Effector memory CD8-positive, alpha-beta T cell (primary cell): ENCODE measurements around the gene DPEP3.

ENCODE experiments used
- ATAC-seq: fragments of 150-1000 bp; cut with Tn5 transposase; replicated peaks from 2 replicates; pipeline ENCODE4 v1.10.0; 2021; ENCODE audit warnings: mild to moderate bottlenecking, moderate library complexity
- DNase-seq, 3 experiments: peaks; one replicate each; pipeline ENCODE4 v3.0.0; 2021
- H3K27ac Mint-ChIP-seq, 2 donors: one replicate each; pipeline ENCODE4 v1.8.0; 2022; ENCODE audit warnings: mild to moderate bottlenecking in 2 of 2, mixed read lengths in 2 of 2, moderate library complexity in 2 of 2
- H3K27me3 Mint-ChIP-seq, 2 donors: one replicate each; pipeline ENCODE4 v1.8.0; 2022; ENCODE audit warnings: mixed read lengths in 2 of 2
- H3K36me3 Mint-ChIP-seq: one replicate; pipeline ENCODE4 v1.8.0; 2022; ENCODE audit warnings: mild to moderate bottlenecking, moderate library complexity, mixed read lengths; ENCODE audit not compliant: insufficient read depth
- H3K4me1 Mint-ChIP-seq, 2 donors: one replicate each; pipeline ENCODE4 v1.8.0; 2022; ENCODE audit warnings: low read depth in 2 of 2, mixed read lengths in 2 of 2
- H3K4me3 Mint-ChIP-seq, 2 donors: one replicate each; pipeline ENCODE4 v1.8.0; 2022; ENCODE audit warnings: mild to moderate bottlenecking in 2 of 2, mixed read lengths in 2 of 2, moderate library complexity in 2 of 2
- H3K9me3 Mint-ChIP-seq, 2 donors: one replicate each; pipeline ENCODE4 v1.8.0; 2022; ENCODE audit warnings: mixed read lengths in 2 of 2

The DPEP3 gene

GRCh38 chr16:67967958-67968399 is 12.3 kb downstream of the DPEP3 start:
- ATAC-seq = peak; percentile 9
- DNase-seq = peak in 1 of 3 experiments; percentile 8

DNA sequence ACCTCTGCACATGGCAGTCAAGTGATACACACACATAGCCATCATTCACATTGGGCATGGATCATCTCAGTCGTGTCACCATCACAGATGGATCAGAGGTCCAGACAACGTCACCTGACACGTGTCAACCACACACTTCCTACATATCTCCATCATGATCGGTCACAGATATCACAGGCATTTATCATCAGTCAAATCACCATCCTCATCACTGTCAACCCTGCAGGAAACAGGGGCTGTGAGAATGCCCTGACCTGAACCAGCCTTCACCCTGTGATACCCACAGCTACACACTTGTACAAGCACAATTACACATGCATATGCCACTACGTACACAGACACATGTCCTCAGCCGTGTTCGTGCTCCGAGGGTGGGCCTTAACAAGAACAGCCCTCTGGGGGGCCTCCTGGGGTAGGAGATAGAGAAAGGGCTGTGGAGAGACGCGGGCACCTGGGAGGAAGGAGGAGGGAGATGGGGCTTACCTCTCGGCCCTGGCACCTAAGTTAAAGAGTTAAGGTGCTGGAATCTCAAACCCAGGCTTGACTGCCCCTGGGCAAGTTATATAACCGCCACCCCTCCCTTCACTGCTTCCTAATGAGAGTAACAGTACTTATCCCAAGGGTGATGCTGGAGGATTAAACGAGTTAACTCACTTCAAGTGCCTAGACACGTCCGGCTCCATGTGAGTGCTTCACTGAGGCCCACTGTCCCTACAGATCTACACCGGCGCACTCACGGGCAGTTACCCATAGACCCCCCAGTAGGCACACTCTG is 12.9 kb downstream of the DPEP3 start:
- H3K9me3 Mint-ChIP-seq = no peaks in the 10 kb centered on the region
- DNase-seq = peak in 2 of 3 experiments; percentile 11 to 27
- H3K4me1 Mint-ChIP-seq = peaks cover 19 to 23% of the 10 kb centered on the region in 2 donors
- peak overlapping the region; percentile 87 to 92 for H3K27ac Mint-ChIP-seq
- no peaks in the 10 kb centered on the region for H3K27me3 Mint-ChIP-seq
- H3K4me3 Mint-ChIP-seq = peak overlapping the region; percentile 91 to 92
- ATAC-seq = peak; percentile 23
- H3K36me3 Mint-ChIP-seq = peaks cover 3% of the 10 kb centered on the region

More at GRCh38 chr16:67967958-67968399, 12.3 kb downstream of the DPEP3 start:
- peak overlapping the region; percentile 87 to 92 for H3K27ac Mint-ChIP-seq
- no peaks in the 10 kb centered on the region for H3K27me3 Mint-ChIP-seq
- H3K9me3 Mint-ChIP-seq = no peaks in the 10 kb centered on the region
- H3K4me3 Mint-ChIP-seq = peak overlapping the region; percentile 91 to 92
- no peaks in the 10 kb centered on the region for H3K36me3 Mint-ChIP-seq
- H3K4me1 Mint-ChIP-seq = peaks cover 19 to 23% of the 10 kb centered on the region in 2 donors

GRCh38 chr16:67966549-67967182 is 13.6 kb downstream of the DPEP3 start:
- Mint-ChIP-seq H3K27me3 (no peaks in the 10 kb centered on the region), H3K4me1 (peaks cover 19 to 23% of the 10 kb centered on the region in 2 donors), H3K27ac (peak overlapping the region; percentile 12 to 67), H3K4me3 (peak overlapping the region; percentile 91 to 92), H3K36me3 (peaks cover 3% of the 10 kb centered on the region), H3K9me3 (no peaks in the 10 kb centered on the region)
- DNase-seq (no peak), ATAC-seq (no peak)

GRCh38 chr16:67965668-67966548 is 14.4 kb downstream of the DPEP3 start:
- peak overlapping the region; percentile 12 to 67 for H3K27ac Mint-ChIP-seq
- no peaks in the 10 kb centered on the region for H3K27me3 Mint-ChIP-seq
- H3K4me3 Mint-ChIP-seq = peak overlapping the region; percentile 91 to 92
- no peak for DNase-seq
- no peaks in the 10 kb centered on the region for H3K9me3 Mint-ChIP-seq
- no peak for ATAC-seq
- peaks cover 19 to 23% of the 10 kb centered on the region in 2 donors for H3K4me1 Mint-ChIP-seq
- H3K36me3 Mint-ChIP-seq = peaks cover 3% of the 10 kb centered on the region

DNA sequence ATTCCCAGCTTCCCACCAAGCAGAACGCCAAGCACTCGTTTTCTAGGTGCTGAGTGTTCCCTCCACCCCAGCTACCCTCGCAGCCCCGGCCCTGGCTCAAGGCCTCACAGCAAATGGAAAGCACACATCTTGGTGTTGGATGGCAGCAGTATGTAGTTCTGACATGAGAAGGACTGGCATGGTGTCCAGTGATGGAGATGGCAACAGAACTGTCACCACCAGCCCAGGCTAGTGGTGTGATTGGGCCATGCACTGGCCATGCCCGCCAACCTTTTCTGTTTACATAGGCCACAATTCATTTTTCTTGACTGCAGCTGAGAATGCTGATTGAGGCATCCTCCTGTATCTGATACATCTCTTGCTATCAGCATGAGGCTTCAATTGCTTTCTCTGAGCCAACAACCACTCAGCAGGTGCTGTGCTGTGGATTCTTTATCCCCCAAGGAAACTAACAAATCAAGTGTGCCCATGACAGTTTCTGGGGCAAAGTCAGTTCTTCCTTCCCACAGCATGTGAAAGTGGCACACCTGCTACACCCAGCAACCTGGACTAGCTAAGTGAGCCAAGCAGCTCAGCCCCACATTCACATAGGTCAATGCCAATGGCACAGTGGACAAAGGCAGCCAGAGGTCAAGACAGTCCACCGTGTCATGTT is 15.7 kb downstream of the DPEP3 start:
- DNase-seq (no peak), ATAC-seq (no peak)
- Mint-ChIP-seq H3K36me3 (peaks cover 3% of the 10 kb centered on the region), H3K4me1 (peaks cover 16 to 21% of the 10 kb centered on the region in 2 donors), H3K9me3 (no peaks in the 10 kb centered on the region), H3K27ac (peak overlapping the region in 1 of 2 donors; percentile 49), H3K27me3 (no peaks in the 10 kb centered on the region), H3K4me3 (no peak overlapping the region)

DNA sequence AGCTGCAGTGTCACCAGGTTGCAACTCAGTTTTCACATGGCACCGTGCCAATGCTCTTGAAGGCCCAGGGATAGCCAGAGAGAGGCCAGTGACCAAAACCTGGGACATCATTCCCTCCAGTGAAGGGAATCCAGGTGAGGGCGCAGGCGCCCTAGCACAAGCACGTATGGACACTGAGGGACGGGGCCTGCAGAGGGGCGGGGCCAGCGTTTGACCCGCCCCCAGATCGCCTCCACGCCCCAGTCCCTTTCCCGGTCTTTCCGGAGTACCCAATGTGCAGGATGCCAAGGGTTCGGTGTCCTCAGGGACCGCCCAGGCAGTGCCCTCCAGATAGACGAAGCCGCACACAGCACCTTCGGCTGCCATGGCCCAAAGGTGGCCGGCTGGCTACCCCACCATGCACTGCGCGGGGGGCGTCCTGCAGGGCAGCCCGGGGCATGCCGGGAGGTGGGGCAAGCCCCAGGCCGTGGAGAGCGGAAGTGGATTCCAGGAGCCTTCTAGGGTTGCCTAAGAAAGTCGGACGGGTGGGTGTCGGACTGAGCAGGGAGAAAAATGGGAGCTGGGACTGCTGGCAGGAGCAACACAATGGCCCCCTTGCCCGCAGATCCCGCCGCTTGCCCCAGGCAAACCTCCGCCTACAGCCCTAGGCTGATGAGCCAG is 16.5 kb downstream of the DPEP3 start:
- H3K36me3 Mint-ChIP-seq = peaks cover 3% of the 10 kb centered on the region
- no peak overlapping the region for H3K27ac Mint-ChIP-seq
- no peak for DNase-seq
- H3K4me3 Mint-ChIP-seq = no peak overlapping the region
- H3K4me1 Mint-ChIP-seq = peaks cover 10 to 18% of the 10 kb centered on the region in 2 donors
- no peak for ATAC-seq
- no peaks in the 10 kb centered on the region for H3K27me3 Mint-ChIP-seq
- no peaks in the 10 kb centered on the region for H3K9me3 Mint-ChIP-seq

GRCh38 chr16:67963292-67963661 is 17.0 kb downstream of the DPEP3 start:
- Mint-ChIP-seq H3K9me3 (no peaks in the 10 kb centered on the region), H3K27me3 (no peaks in the 10 kb centered on the region), H3K4me1 (peaks cover 10 to 18% of the 10 kb centered on the region in 2 donors), H3K4me3 (no peak overlapping the region), H3K36me3 (peaks cover 3% of the 10 kb centered on the region), H3K27ac (peak overlapping the region in 1 of 2 donors; percentile 4)
- DNase-seq (no peak), ATAC-seq (no peak)

GRCh38 chr16:67962135-67962534 is 18.2 kb downstream of the DPEP3 start:
- Mint-ChIP-seq H3K4me3 (no peak overlapping the region), H3K27ac (peak overlapping the region in 1 of 2 donors; percentile 4), H3K36me3 (peaks cover 3% of the 10 kb centered on the region), H3K9me3 (no peaks in the 10 kb centered on the region), H3K4me1 (peaks cover 2 to 11% of the 10 kb centered on the region in 2 donors), H3K27me3 (no peaks in the 10 kb centered on the region)
- DNase-seq (no peak), ATAC-seq (no peak)

GRCh38 chr16:67961551-67961957 is 18.7 kb downstream of the DPEP3 start:
- no peak overlapping the region for H3K4me3 Mint-ChIP-seq
- H3K27ac Mint-ChIP-seq = no peak overlapping the region
- H3K36me3 Mint-ChIP-seq = peaks cover 3% of the 10 kb centered on the region
- no peaks in the 10 kb centered on the region for H3K27me3 Mint-ChIP-seq
- H3K9me3 Mint-ChIP-seq = no peaks in the 10 kb centered on the region
- no peak for ATAC-seq
- H3K4me1 Mint-ChIP-seq = peaks cover 0 to 5% of the 10 kb centered on the region in 2 donors
- no peak for DNase-seq

DNA sequence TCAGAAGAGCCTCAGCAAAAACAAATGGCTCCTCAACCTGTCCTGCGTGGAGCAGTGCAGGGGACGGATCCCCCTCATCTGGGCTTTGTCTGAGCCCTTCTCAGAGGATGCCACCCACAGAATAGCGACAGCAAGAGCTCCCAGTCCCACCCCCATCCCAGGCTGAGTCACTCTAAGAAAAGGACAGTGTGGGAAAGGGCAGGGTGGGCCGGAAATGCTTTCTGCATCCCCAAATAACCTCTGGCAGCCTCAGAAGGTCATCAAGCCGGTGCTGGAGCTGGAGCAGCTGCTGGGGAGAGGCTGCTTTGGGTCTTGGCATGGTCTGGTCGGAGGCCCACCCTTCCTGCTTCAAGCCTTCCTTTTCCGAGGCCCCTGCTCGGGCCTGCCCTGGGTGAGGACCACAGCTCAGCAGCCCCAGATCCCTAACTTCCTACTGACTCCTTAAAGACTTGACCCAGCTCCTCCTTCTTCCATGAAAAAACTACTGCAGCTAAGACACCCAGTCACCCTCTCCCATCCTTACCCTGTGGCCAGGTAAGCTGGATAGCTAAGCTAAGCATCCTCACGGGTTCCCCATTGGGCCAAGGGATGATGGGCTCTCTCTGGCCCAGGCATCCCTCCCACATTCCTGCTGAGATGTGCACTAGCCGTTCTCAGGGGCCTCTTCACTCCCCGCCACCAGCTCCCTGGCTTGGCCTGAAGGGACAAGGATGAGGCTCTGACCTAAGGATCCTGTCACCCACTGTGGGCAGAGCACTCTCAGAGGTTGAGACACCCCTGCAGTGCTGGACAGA is 20.6 kb downstream of the DPEP3 start:
- peaks cover 3% of the 10 kb centered on the region for H3K36me3 Mint-ChIP-seq
- no peak overlapping the region for H3K27ac Mint-ChIP-seq
- no peak for ATAC-seq
- no peak overlapping the region for H3K4me3 Mint-ChIP-seq
- no peak for DNase-seq
- no peaks in the 10 kb centered on the region for H3K9me3 Mint-ChIP-seq
- H3K4me1 Mint-ChIP-seq = peaks cover 0 to 3% of the 10 kb centered on the region in 2 donors
- H3K27me3 Mint-ChIP-seq = no peaks in the 10 kb centered on the region

DNA sequence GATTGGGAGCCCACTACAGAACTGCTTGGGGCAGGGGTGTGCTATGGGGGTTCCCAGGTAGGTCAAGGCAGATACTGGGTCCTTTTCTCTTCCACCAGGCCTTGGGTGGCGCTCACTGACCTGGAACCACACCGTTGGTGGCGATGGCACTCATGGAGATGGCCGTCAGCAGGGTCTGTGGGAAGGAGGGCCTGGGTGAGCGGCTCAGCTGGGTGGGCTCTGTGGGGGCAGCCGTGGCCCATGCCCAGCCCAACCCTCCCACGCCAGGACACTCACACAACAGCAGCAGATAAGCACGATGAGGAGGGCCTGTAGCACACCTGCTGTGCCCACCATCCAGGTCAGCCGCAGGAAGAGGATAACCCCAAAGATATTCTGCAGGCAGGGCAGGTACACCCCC is 22.7 kb downstream of the DPEP3 start:
- ATAC-seq (no peak), DNase-seq (no peak)
- Mint-ChIP-seq H3K27ac (peak overlapping the region in 1 of 2 donors; percentile 28), H3K4me3 (no peak overlapping the region), H3K4me1 (no peaks in the 10 kb centered on the region), H3K27me3 (no peaks in the 10 kb centered on the region), H3K36me3 (peaks cover 3% of the 10 kb centered on the region), H3K9me3 (no peaks in the 10 kb centered on the region)
